GM12878 (cell line): Measurements from ENCODE around the gene HSPA2. TPM values are rescaled to one million over a fixed set of nuclear protein-coding genes. Genes with fewer than 3 reads are reported as not detected.

Experiments used
- ATAC-seq: fragments of 200-7000 bp; cut with Tn5 transposase; 3 replicates; pipeline ENCODE4 v1.9.1; 2020; ENCODE audit warnings: mild to moderate bottlenecking, moderate library complexity
- BruUV-seq: library from RNA; stranded (reverse); fragments of 400-500 nt; replicated peaks from 2 replicates; lab custom pipeline; 2021; lab: Mats Ljungman, UMichigan
- CTCF ChIA-PET: fragments of 300-600 bp; sonication (Branson Sonifier 250); formaldehyde crosslinking; extraction: SDS; loops from one replicate; lab custom pipeline; 2021; ENCODE audit warnings: inconsistent platforms; lab: Yijun Ruan, JAX
- POLR2A ChIA-PET: fragments of 350-600 bp; formaldehyde crosslinking; extraction: SDS; loops from one replicate; lab custom pipeline; 2021; ENCODE audit warnings: inconsistent platforms; lab: Charles Lee
- RAD21 ChIA-PET: fragments of 300-600 bp; sonication (Branson Sonifier 250); formaldehyde crosslinking; loops from one replicate; lab custom pipeline; 2023; ENCODE audit warnings: antibody characterized with exemption; ENCODE audit not compliant: unreplicated experiment; lab: Charles Lee
- SMC1A ChIA-PET: fragments of 300-600 bp; sonication (Branson Sonifier 250); formaldehyde crosslinking; loops from one replicate; lab custom pipeline; 2023; ENCODE audit not compliant: unreplicated experiment, uncharacterized antibody; lab: Charles Lee
- DNase-seq: peaks from one replicate; pipeline ENCODE4 v3.0.0-alpha.2; 2011; ENCODE audit warnings: low read depth, low spot score
- FAIRE-seq: peaks from 3 replicates; lab custom pipeline; 2011; peaks lifted over from hg19 to GRCh38; lab: Jason Lieb, UNC
- H2AFZ ChIP-seq: 2 replicates; pipeline ENCODE4 v1.6.0; 2011; ENCODE audit warnings: low read depth, low read length, control low read depth; ENCODE audit not compliant: control insufficient read depth
- H3K27ac ChIP-seq: 2 replicates; pipeline ENCODE4 v1.5.1; 2011; ENCODE audit warnings: control low read depth; ENCODE audit not compliant: control insufficient read depth, insufficient read depth
- H3K27me3 ChIP-seq, 2 experiments: replicated peaks in 1 of 2; 2 replicates each; pipeline versions ENCODE4 v1.6.0 to v1.6.1; 2011; ENCODE audit warnings: low read length in 1 of 2; ENCODE audit not compliant: control insufficient read depth in 2 of 2, insufficient read depth in 2 of 2
- H3K36me3 ChIP-seq, 2 experiments: 2 replicates each; pipeline ENCODE4 v1.5.1; 2011; ENCODE audit warnings: low read length in 1 of 2; ENCODE audit not compliant: control insufficient read depth in 2 of 2, insufficient read depth in 2 of 2
- H3K4me1 ChIP-seq: 2 replicates; pipeline ENCODE4 v1.6.1; 2011; ENCODE audit warnings: mild to moderate bottlenecking, low read length, moderate library complexity, mixed read lengths; ENCODE audit not compliant: control insufficient read depth, insufficient read depth
- H3K4me2 ChIP-seq: 2 replicates; pipeline ENCODE4 v1.6.0; 2011; ENCODE audit warnings: control low read depth; ENCODE audit not compliant: control insufficient read depth, insufficient read depth
- H3K4me3 ChIP-seq: fragments of 200-600 bp; sonication (generic); 2 replicates; pipeline ENCODE4 v1.5.1; 2016
- H3K79me2 ChIP-seq: 2 replicates; pipeline ENCODE4 v1.6.0; 2011; ENCODE audit warnings: low read length; ENCODE audit not compliant: control insufficient read depth, insufficient read depth
- H3K9ac ChIP-seq: 2 replicates; pipeline ENCODE4 v1.8.0; 2011; ENCODE audit warnings: low read length, control low read depth, mixed read lengths; ENCODE audit not compliant: control insufficient read depth, insufficient read depth
- H3K9me3 ChIP-seq: replicated peaks from 3 replicates; pipeline ENCODE4 v1.5.1; 2011; ENCODE audit warnings: mild to moderate bottlenecking, low read length; ENCODE audit not compliant: control insufficient read depth, insufficient read depth
- H4K20me1 ChIP-seq: 2 replicates; pipeline ENCODE4 v1.6.0; 2011; ENCODE audit not compliant: control insufficient read depth, insufficient read depth
- CBX5 ChIP-seq: sonication (generic); IDR thresholded peaks from 2 replicates; pipeline ENCODE4 v1.6.1; 2016; ENCODE audit warnings: low read depth, moderate library complexity, mild to moderate bottlenecking, inconsistent platforms
- WGBS: methylation state at CpG from one replicate; pipeline ENCODE4 v1.1.6; 2016; ENCODE audit warnings: low lambda C conversion rate; ENCODE audit not compliant: insufficient replicate concordance, insufficient coverage; ENCODE audit errors: missing lambda C conversion rate; 5-methylcytosine and 5-hydroxymethylcytosine counted together
- in situ Hi-C: fragments of 300-500 bp; cut with MboI; formaldehyde crosslinking; loops from 9 replicates; pipeline ENCODE4 v1.14.3; 2018; ENCODE audit warnings: mixed read lengths
- intact Hi-C: fragments of 100-400 bp; cut with micrococcal nuclease; formaldehyde crosslinking; loops from one replicate; pipeline ENCODE4 v1.14.2; 2022; ENCODE audit not compliant: unreplicated experiment
- polyA plus RNA-seq, 11 experiments: library from polyadenylated mRNA; depleted of rRNA in 4 of 11; unstranded in 6 of 11; stranded (reverse) in 5 of 11; fragments of >200 nt; fragmentation: Nextera tagmentation in 4 of 11; fragmentation: Illumina TruSeq in 1 of 11; extraction: Ambion mirVana in 4 of 11; extraction: Trizol in 1 of 11; gene quantifications; 1 replicate in 1 of 11; 2 replicates in 10 of 11; pipeline versions ENCODE4 v1.2.1 to v1.2.3, GENCODE V29; 2011 to 2016; ENCODE audit warnings: inconsistent platforms in 2 of 11, missing spikeins in 2 of 11, low read depth in 1 of 11
- total RNA-seq, 4 experiments: library from RNA; depleted of rRNA in 3 of 4; stranded (reverse); fragments of >200 nt in 3 of 4; fragmentation: Illumina TruSeq in 1 of 4; extraction: Trizol in 1 of 4; gene quantifications; 2 replicates each; pipeline versions ENCODE4 v1.2.1 to v1.2.3, GENCODE V29; 2013 to 2021
- TF ChIP-seq, protein P1 (sequence below): fragments of 450-650 bp; IDR thresholded peaks from 2 replicates; pipeline ENCODE4 v1.6.1; 2016; ENCODE audit warnings: mild to moderate bottlenecking

The HSPA2 gene
- total and polyA plus RNA-seq, 10 of the 15 experiments (the other 5 are each of a cell fraction or from before 2014, with no cell fraction given): 0.02 to 1.2 (median 0.65) TPM

GRCh38 chr14:64509036-64509435, 31.5 kb upstream of the HSPA2 start:
- no peak for DNase-seq
- no peak for FAIRE-seq
- ChIA-PET RAD21 (interaction anchor here (1.0 to 4.2 kb wide), 14 partner anchors 8 to 383 kb away, joined by 3 to 24 read pairs (median 4); partner anchors contain the start of gene MTHFD1), CTCF (interaction anchor here (0.9 to 6.3 kb wide), 14 partner anchors 13 to 164 kb away, joined by 3 to 63 read pairs (median 6); partner anchors contain the start of gene MTHFD1), SMC1A (interaction anchor here (0.7 to 5.0 kb wide), 18 partner anchors 7 to 1042 kb away, joined by 3 to 40 read pairs (median 6); partner anchors contain the start of gene MTHFD1), POLR2A (interaction anchor here (0.5 to 3.0 kb wide), 4 partner anchors 7 to 150 kb away, joined by 8 to 19 read pairs (median 8); partner anchors contain the start of gene MTHFD1)
- H3K4me3 ChIP-seq: peak overlapping the region; percentile 41; the same call in 1 of the 2 replicates
- H3K27me3 ChIP-seq: no peaks in the 10 kb centered on the region
- peaks cover 0 to 11% of the 10 kb centered on the region in 2 experiments; a peak in 3 of 4 replicates for H3K36me3 ChIP-seq
- peaks cover 22% of the 10 kb centered on the region for H3K4me1 ChIP-seq
- intact Hi-C loops: loop anchor here (2.0 to 5.0 kb wide), 3 partner anchors 64 to 172 kb away; no protein-coding TSS in a partner anchor
- 9% methylated on average over 8 of the region's 8 CpGs for WGBS
- no TSS peak for BruUV-seq
- peaks cover 5% of the 10 kb centered on the region for H4K20me1 ChIP-seq
- peak overlapping the region; percentile 54 for H3K27ac ChIP-seq
- TF ChIP-seq, protein P1, sequence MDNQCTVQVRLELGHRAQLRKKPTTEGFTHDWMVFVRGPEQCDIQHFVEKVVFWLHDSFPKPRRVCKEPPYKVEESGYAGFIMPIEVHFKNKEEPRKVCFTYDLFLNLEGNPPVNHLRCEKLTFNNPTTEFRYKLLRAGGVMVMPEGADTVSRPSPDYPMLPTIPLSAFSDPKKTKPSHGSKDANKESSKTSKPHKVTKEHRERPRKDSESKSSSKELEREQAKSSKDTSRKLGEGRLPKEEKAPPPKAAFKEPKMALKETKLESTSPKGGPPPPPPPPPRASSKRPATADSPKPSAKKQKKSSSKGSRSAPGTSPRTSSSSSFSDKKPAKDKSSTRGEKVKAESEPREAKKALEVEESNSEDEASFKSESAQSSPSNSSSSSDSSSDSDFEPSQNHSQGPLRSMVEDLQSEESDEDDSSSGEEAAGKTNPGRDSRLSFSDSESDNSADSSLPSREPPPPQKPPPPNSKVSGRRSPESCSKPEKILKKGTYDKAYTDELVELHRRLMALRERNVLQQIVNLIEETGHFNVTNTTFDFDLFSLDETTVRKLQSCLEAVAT: peak; percentile 75
- TF ChIP-seq CBX5: no peak
- in situ Hi-C loops: no loop called here
- H3K9ac ChIP-seq: peak overlapping the region; percentile 26; the same call in 1 of the 2 replicates
- peak overlapping the region; percentile 93 for H3K4me2 ChIP-seq
- H2AFZ ChIP-seq: no peak overlapping the region
- H3K9me3 ChIP-seq: no peaks in the 10 kb centered on the region
- H3K79me2 ChIP-seq: peaks cover 97% of the 10 kb centered on the region
- ATAC-seq: no peak
